Gastrocnemius medialis (tissue), 4 donors: ENCODE data around the gene MAP3K4.

Experiments
- POLR2A ChIP-seq, 2 donors: fragments of 450-650 bp; IDR thresholded peaks; one replicate each; pipeline ENCODE4 v1.6.1; 2017; ENCODE audit warnings: antibody characterized with exemption in 2 of 2, mild to moderate bottlenecking in 2 of 2, moderate library complexity in 2 of 2
- TF ChIP-seq, protein P1 (sequence below), 5 experiments: fragments of 450-650 bp in 3 of 5; fragments of 200-600 bp in 2 of 5; sonication (generic) in 2 of 5; IDR thresholded peaks in 4 of 5; conservative IDR thresholded peaks in 1 of 5; 1 replicate in 4 of 5; 2 replicates in 1 of 5; pipeline ENCODE4 v1.5.1; 2016 to 2019; ENCODE audit warnings: antibody characterized with exemption in 5 of 5, mild to moderate bottlenecking in 3 of 5, moderate library complexity in 3 of 5

GRCh38 chr6:161068321-161068741 is 76.8 kb downstream of the MAP3K4 start:
- TF ChIP-seq, protein P1, sequence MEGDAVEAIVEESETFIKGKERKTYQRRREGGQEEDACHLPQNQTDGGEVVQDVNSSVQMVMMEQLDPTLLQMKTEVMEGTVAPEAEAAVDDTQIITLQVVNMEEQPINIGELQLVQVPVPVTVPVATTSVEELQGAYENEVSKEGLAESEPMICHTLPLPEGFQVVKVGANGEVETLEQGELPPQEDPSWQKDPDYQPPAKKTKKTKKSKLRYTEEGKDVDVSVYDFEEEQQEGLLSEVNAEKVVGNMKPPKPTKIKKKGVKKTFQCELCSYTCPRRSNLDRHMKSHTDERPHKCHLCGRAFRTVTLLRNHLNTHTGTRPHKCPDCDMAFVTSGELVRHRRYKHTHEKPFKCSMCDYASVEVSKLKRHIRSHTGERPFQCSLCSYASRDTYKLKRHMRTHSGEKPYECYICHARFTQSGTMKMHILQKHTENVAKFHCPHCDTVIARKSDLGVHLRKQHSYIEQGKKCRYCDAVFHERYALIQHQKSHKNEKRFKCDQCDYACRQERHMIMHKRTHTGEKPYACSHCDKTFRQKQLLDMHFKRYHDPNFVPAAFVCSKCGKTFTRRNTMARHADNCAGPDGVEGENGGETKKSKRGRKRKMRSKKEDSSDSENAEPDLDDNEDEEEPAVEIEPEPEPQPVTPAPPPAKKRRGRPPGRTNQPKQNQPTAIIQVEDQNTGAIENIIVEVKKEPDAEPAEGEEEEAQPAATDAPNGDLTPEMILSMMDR (IDR thresholded peaks at IDR 0.05 in 4 of 5, conservative IDR thresholded peaks at IDR 0.05 in 1 of 5) = no peak
- no peak for TF ChIP-seq POLR2A (IDR thresholded peaks at IDR 0.05)
